GM19035 (cell line): ENCODE data around the gene LRMDA.

Experiments
- ATAC-seq: cut with Tn5 transposase; IDR thresholded peaks from one replicate; pipeline ENCODE4 v1.9.1; 2021; ENCODE audit not compliant: unreplicated experiment

The LRMDA gene

GRCh38 chr10:76548716-76549115 is 1117.3 kb downstream of the LRMDA start:
- no peak for ATAC-seq

- ATAC-seq: no peak
Observed at GRCh38 chr10:76549171-76549570, 1117.7 kb downstream of the LRMDA start.

- no peak for ATAC-seq
Observed at GRCh38 chr10:76550806-76551205, 1119.4 kb downstream of the LRMDA start.

- no peak for ATAC-seq
Observed at GRCh38 chr10:76552091-76552873, 1120.9 kb downstream of the LRMDA start.

GRCh38 chr10:76553263-76554032 is 1122.0 kb downstream of the LRMDA start:
- no peak for ATAC-seq

GRCh38 chr10:76554033-76554408 is 1122.6 kb downstream of the LRMDA start:
- no peak for ATAC-seq

- ATAC-seq: no peak
Observed at GRCh38 chr10:76554478-76554877, 1123.1 kb downstream of the LRMDA start.

GRCh38 chr10:76555067-76555670 is 1123.7 kb downstream of the LRMDA start:
- ATAC-seq: no peak

- ATAC-seq: no peak
Observed at GRCh38 chr10:76557366-76557765, 1125.9 kb downstream of the LRMDA start.

GRCh38 chr10:76558586-76558985 is 1127.2 kb downstream of the LRMDA start:
- no peak for ATAC-seq

- ATAC-seq: no peak
Observed at GRCh38 chr10:76558996-76559891, 1127.8 kb downstream of the LRMDA start.

- ATAC-seq: no peak
Observed at GRCh38 chr10:76559892-76560220, 1128.4 kb downstream of the LRMDA start.

GRCh38 chr10:76560338-76560737 is 1128.9 kb downstream of the LRMDA start:
- ATAC-seq: no peak

- no peak for ATAC-seq
Observed at GRCh38 chr10:76563286-76563685, 1131.9 kb downstream of the LRMDA start.

GRCh38 chr10:76572021-76572420 is 1140.6 kb downstream of the LRMDA start:
- ATAC-seq: no peak

- ATAC-seq: no peak
Observed at GRCh38 chr10:76576276-76576962, 1145.0 kb downstream of the LRMDA start.

GRCh38 chr10:76577455-76577854 is 1146.0 kb downstream of the LRMDA start:
- no peak for ATAC-seq

GRCh38 chr10:76581506-76582256 is 1150.3 kb downstream of the LRMDA start:
- no peak for ATAC-seq

GRCh38 chr10:76582531-76582930 is 1151.1 kb downstream of the LRMDA start:
- ATAC-seq: no peak

- ATAC-seq: no peak
Observed at GRCh38 chr10:76583711-76584161, 1152.3 kb downstream of the LRMDA start.
